Gastroesophageal sphincter (tissue), 3 donors: ENCODE data around the gene POU2AF1.

Source experiments
- EP300 ChIP-seq: sonication (generic); formaldehyde crosslinking; IDR thresholded peaks from one replicate; pipeline ENCODE4 v1.6.1; 2017; ENCODE audit warnings: antibody characterized with exemption, mild to moderate bottlenecking
- POLR2A ChIP-seq, 2 donors: fragments of 450-650 bp; IDR thresholded peaks; one replicate each; pipeline ENCODE4 v1.6.1; 2017; ENCODE audit warnings: antibody characterized with exemption in 2 of 2, mild to moderate bottlenecking in 2 of 2, moderate library complexity in 1 of 2
- POLR2AphosphoS5 ChIP-seq: sonication (generic); formaldehyde crosslinking; IDR thresholded peaks from one replicate; pipeline ENCODE4 v1.6.1; 2017; ENCODE audit warnings: antibody characterized with exemption
- TF ChIP-seq, protein P1 (sequence below), 4 experiments: fragments of 200-600 bp in 2 of 4; fragments of 450-650 bp in 2 of 4; sonication (generic) in 1 of 4; IDR thresholded peaks; one replicate each; pipeline ENCODE4 v1.5.1; 2017 to 2019; ENCODE audit warnings: antibody characterized with exemption in 4 of 4, mild to moderate bottlenecking in 2 of 4, moderate library complexity in 2 of 4

DNA sequence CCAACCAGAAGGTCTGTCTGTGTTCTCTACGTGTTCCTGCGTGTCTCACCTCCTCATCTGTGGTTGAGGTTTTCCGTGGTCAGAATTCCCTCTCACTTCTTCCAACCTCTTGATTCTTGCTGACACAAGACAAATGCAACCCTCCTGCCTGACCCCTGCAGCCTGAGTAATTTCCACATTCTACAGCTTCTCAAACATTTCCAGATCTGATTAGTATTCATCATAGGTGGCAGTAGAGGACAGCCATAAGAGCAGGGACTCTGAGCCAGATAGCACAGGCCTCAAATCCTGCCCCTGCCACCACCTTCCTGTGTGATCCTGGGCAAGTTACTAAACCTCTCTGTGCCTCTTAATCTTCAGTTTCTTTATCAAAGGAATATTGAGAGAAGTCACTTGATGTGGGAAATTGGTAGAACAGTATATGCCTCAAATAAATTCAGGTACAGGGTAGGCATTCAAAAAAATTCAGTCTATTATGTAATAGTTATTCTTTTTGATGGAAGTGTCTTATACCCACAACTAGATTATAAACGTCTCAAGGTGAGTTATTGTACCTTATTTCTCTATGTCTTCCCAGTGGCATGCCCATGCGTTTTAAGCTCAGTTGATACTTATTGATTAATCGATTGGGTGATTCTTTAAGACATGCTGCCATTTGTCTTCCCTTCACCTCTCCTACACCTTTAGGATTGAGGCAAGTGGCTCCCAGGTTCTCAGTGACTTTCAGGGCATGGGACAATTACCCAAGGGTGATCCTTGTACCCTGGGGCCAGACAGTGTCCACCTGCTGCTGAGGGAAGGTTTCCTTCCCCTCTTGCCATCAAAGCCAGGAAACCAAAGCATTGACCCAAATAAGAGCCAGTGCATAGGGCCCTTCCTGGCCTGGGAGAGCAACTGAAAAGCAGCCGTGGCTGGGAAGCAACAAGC, 19.6 kb downstream of the POU2AF1 start:
- TF ChIP-seq POLR2AphosphoS5, result no peak
- TF ChIP-seq, protein P1, sequence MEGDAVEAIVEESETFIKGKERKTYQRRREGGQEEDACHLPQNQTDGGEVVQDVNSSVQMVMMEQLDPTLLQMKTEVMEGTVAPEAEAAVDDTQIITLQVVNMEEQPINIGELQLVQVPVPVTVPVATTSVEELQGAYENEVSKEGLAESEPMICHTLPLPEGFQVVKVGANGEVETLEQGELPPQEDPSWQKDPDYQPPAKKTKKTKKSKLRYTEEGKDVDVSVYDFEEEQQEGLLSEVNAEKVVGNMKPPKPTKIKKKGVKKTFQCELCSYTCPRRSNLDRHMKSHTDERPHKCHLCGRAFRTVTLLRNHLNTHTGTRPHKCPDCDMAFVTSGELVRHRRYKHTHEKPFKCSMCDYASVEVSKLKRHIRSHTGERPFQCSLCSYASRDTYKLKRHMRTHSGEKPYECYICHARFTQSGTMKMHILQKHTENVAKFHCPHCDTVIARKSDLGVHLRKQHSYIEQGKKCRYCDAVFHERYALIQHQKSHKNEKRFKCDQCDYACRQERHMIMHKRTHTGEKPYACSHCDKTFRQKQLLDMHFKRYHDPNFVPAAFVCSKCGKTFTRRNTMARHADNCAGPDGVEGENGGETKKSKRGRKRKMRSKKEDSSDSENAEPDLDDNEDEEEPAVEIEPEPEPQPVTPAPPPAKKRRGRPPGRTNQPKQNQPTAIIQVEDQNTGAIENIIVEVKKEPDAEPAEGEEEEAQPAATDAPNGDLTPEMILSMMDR (IDR thresholded peaks at IDR 0.05), result no peak
- no peak for TF ChIP-seq POLR2A (IDR thresholded peaks at IDR 0.05)
- TF ChIP-seq EP300, result no peak
